ENCODE results near the gene PGLYRP2. TPM values are rescaled to one million over a fixed set of nuclear protein-coding genes. Genes with fewer than 3 reads are reported as not detected.

Gene PGLYRP2
- total RNA-seq, 6 experiments from 2014 or later: not detected

GRCh38 chr19:15449620-15450527 lies 29.4 kb downstream of the PGLYRP2 start, which contains the start of gene WIZ:
Gene WIZ (minus strand): TSS chr19:15449956. CDS start chr19:15448307, 1,649 bp downstream.
- Mint-ChIP-seq H3K27ac (peak within 1 kb of the TSS; percentile 60), H3K36me3 (ENCODE audit: low read depth) (no peaks in the 10 kb centered on the region), H3K4me3 (peak within 1 kb of the TSS; percentile 76), H3K9me3 (no peaks in the 10 kb centered on the region), H3K4me1 (ENCODE audit: low read depth) (0 out of 2 replicates have a peak, but pooled peaks cover 4% of the 10 kb centered on the region), H3K27me3 (ENCODE audit: insufficient read depth) (peaks cover 7% of the 10 kb centered on the region; the same call in 1 of the 2 replicates)
- peak; percentile 56 for DNase-seq
- TF ChIP-seq, protein P1, sequence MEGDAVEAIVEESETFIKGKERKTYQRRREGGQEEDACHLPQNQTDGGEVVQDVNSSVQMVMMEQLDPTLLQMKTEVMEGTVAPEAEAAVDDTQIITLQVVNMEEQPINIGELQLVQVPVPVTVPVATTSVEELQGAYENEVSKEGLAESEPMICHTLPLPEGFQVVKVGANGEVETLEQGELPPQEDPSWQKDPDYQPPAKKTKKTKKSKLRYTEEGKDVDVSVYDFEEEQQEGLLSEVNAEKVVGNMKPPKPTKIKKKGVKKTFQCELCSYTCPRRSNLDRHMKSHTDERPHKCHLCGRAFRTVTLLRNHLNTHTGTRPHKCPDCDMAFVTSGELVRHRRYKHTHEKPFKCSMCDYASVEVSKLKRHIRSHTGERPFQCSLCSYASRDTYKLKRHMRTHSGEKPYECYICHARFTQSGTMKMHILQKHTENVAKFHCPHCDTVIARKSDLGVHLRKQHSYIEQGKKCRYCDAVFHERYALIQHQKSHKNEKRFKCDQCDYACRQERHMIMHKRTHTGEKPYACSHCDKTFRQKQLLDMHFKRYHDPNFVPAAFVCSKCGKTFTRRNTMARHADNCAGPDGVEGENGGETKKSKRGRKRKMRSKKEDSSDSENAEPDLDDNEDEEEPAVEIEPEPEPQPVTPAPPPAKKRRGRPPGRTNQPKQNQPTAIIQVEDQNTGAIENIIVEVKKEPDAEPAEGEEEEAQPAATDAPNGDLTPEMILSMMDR (IDR thresholded peaks at IDR 0.05): no peak

DNA sequence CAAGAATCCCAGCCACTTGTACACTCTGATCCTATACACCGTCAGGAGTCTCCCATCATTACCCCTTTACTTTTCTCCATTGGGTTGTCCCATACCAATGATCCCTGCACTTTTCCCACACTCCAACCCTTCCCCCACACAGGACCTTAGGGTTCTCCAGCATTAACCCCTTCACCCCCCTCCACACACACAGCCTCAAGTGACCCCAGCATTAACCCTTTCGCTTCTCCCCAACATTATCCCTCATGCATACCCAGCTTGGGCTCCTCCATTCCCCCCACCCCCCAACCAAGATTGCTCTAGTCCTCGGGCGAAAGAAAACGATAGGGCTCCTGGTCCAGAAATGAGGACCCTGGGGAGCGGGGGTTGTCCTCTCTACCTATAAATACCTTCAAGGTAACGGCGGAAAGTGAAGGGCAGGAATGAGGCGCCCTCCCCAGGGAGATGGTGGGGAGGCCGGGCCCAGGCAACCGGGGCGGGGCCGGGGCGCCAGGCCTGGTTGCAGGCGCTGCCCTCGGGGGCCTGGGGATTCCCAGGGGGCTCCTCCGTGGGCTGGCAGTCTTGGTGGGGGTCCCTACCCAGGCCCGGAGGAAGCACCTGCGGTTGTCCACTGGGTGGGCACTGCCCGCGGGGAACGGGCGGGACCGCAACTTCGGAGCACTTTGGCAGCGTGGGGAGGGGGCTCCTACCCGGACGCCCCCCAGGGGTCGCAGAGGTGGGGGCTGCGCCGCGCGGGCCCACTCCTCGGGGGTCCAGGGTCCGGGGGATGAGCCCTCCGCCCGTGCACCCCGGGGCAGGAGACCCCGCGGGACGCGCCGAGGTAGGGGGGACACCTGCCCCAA lies 30.3 kb downstream of the PGLYRP2 start:
- H3K27me3 Mint-ChIP-seq (ENCODE audit: insufficient read depth): peaks cover 9% of the 10 kb centered on the region
- no peak overlapping the region for H3K27ac Mint-ChIP-seq
- 0 out of 2 replicates have a peak, but pooled peaks cover 4% of the 10 kb centered on the region for H3K4me1 Mint-ChIP-seq (ENCODE audit: low read depth)
- TF ChIP-seq, protein P1 (IDR thresholded peaks at IDR 0.05): 0 out of 2 replicates have a peak, but pooled peaks have one; percentile 11
- no peaks in the 10 kb centered on the region for H3K9me3 Mint-ChIP-seq
- DNase-seq: no peak
- peak overlapping the region; percentile 76 for H3K4me3 Mint-ChIP-seq
- no peaks in the 10 kb centered on the region for H3K36me3 Mint-ChIP-seq (ENCODE audit: low read depth)

DNA sequence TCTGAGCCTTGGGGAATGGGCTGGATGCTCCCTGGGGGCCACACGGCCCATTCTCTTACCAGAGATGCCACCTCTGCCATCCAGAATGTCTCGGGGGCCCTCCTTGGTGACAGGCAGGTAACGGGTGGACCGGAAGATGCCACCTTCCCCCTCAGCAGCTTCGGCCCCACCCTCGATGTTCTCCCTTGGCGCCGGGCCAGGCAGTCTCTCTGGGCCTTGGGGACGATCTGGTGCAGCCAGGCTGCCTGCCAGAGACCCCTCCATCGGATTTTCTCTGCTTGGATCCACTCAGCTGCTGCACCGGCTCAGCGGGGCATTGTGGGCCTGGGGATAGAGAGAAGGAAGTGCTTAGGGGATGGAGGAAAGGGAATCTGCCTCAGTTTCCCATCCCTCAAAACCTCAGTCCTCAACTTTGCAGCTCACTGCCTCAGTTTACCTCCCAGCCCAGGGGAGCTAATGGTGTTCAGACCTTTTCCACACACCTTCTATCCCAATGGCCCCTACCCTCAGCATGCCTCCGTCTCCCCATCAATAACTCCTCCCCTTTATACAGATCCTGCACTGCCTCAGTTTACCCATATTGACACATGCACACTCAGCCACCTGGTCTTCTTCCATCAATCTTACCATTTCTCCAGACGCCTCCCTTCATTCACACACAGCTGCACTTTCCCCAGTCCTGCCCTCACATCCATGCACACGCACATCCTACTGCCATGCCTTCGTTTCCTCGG lies 31.1 kb downstream of the PGLYRP2 start:
- Mint-ChIP-seq H3K4me1 (ENCODE audit: low read depth) (0 out of 2 replicates have a peak, but pooled peaks cover 4% of the 10 kb centered on the region), H3K9me3 (no peaks in the 10 kb centered on the region), H3K36me3 (ENCODE audit: low read depth) (no peaks in the 10 kb centered on the region), H3K27me3 (ENCODE audit: insufficient read depth) (peaks cover 11% of the 10 kb centered on the region), H3K4me3 (peak overlapping the region; percentile 76), H3K27ac (no peak overlapping the region)
- DNase-seq: no peak
- TF ChIP-seq, protein P1 (IDR thresholded peaks at IDR 0.05): no peak

GRCh38 chr19:15447057-15447456 lies 32.2 kb downstream of the PGLYRP2 start:
- Mint-ChIP-seq H3K27me3 (ENCODE audit: insufficient read depth) (peaks cover 11% of the 10 kb centered on the region), H3K4me1 (ENCODE audit: low read depth) (0 out of 2 replicates have a peak, but pooled peaks cover 4% of the 10 kb centered on the region), H3K9me3 (no peaks in the 10 kb centered on the region), H3K27ac (no peak overlapping the region), H3K4me3 (no peak overlapping the region), H3K36me3 (ENCODE audit: low read depth) (no peaks in the 10 kb centered on the region)
- TF ChIP-seq, protein P1 (IDR thresholded peaks at IDR 0.05): no peak
- DNase-seq: no peak
